HFF-Myc (cell line): ENCODE data around the gene FOXM1.

Source experiments
- DNase-seq: peaks from one replicate; pipeline ENCODE4 v3.0.0-alpha.2; 2011; ENCODE audit warnings: low read depth; ENCODE audit errors: extremely low read depth
- H3K4me3 ChIP-seq: replicated peaks from 2 replicates; pipeline ENCODE4 v1.5.1; 2011; ENCODE audit warnings: low read depth, mild to moderate bottlenecking, control low read depth, low read length
- CTCF ChIP-seq: IDR thresholded peaks from 2 replicates; pipeline ENCODE4 v1.5.1; 2012; ENCODE audit warnings: mild to moderate bottlenecking, low read depth, low read length, control low read depth; ENCODE audit errors: missing control alignments

Gene FOXM1

GRCh38 chr12:2862876-2863275 is 14.1 kb downstream of the FOXM1 start:
- no peak for TF ChIP-seq CTCF
- H3K4me3 ChIP-seq, result no peak overlapping the region
- no peak for DNase-seq

GRCh38 chr12:2860170-2860569 is 16.8 kb downstream of the FOXM1 start:
- TF ChIP-seq CTCF, result no peak
- no peak overlapping the region for H3K4me3 ChIP-seq
- no peak for DNase-seq

GRCh38 chr12:2858944-2859421 is 18.0 kb downstream of the FOXM1 start:
- H3K4me3 ChIP-seq, result no peak overlapping the region
- no peak for DNase-seq
- TF ChIP-seq CTCF, result no peak

- no peak overlapping the region for H3K4me3 ChIP-seq
- no peak for TF ChIP-seq CTCF
- no peak for DNase-seq
Observed at GRCh38 chr12:2858334-2858733, 18.6 kb downstream of the FOXM1 start.

GRCh38 chr12:2857576-2857975 is 19.4 kb downstream of the FOXM1 start:
- DNase-seq, result no peak
- no peak overlapping the region for H3K4me3 ChIP-seq
- TF ChIP-seq CTCF, result no peak

GRCh38 chr12:2857021-2857431 is 19.9 kb downstream of the FOXM1 start, which contains the start of gene TEX52:
TEX52 (minus strand) TSS chr12:2857039; CDS start chr12:2857026, 13 bp downstream.
- no peak for TF ChIP-seq CTCF
- no peak for DNase-seq
- no peak within 1 kb of the TSS for H3K4me3 ChIP-seq

GRCh38 chr12:2856051-2856450 is 20.9 kb downstream of the FOXM1 start:
- TF ChIP-seq CTCF, result no peak
- H3K4me3 ChIP-seq, result no peak overlapping the region
- no peak for DNase-seq
